GM12878 (cell line): Measurements from ENCODE around the gene PDE6D. TPM values are rescaled to one million over a fixed set of nuclear protein-coding genes. Genes with fewer than 3 reads are reported as not detected.

Experiments
- ATAC-seq: fragments of 200-7000 bp; cut with Tn5 transposase; 3 replicates; pipeline ENCODE4 v1.9.1; 2020; ENCODE audit warnings: mild to moderate bottlenecking, moderate library complexity
- BruUV-seq: library from RNA; stranded (reverse); fragments of 400-500 nt; replicated peaks from 2 replicates; lab custom pipeline; 2021; lab: Mats Ljungman, UMichigan
- CTCF ChIA-PET: fragments of 300-600 bp; sonication (Branson Sonifier 250); formaldehyde crosslinking; extraction: SDS; loops from one replicate; lab custom pipeline; 2021; ENCODE audit warnings: inconsistent platforms; lab: Yijun Ruan, JAX
- POLR2A ChIA-PET: fragments of 350-600 bp; formaldehyde crosslinking; extraction: SDS; loops from one replicate; lab custom pipeline; 2021; ENCODE audit warnings: inconsistent platforms; lab: Charles Lee
- RAD21 ChIA-PET: fragments of 300-600 bp; sonication (Branson Sonifier 250); formaldehyde crosslinking; loops from one replicate; lab custom pipeline; 2023; ENCODE audit warnings: antibody characterized with exemption; ENCODE audit not compliant: unreplicated experiment; lab: Charles Lee
- SMC1A ChIA-PET: fragments of 300-600 bp; sonication (Branson Sonifier 250); formaldehyde crosslinking; loops from one replicate; lab custom pipeline; 2023; ENCODE audit not compliant: unreplicated experiment, uncharacterized antibody; lab: Charles Lee
- DNase-seq: peaks from one replicate; pipeline ENCODE4 v3.0.0-alpha.2; 2011; ENCODE audit warnings: low read depth, low spot score
- FAIRE-seq: peaks from 3 replicates; lab custom pipeline; 2011; peaks lifted over from hg19 to GRCh38; lab: Jason Lieb, UNC
- H2AFZ ChIP-seq: 2 replicates; pipeline ENCODE4 v1.6.0; 2011; ENCODE audit warnings: low read depth, low read length, control low read depth; ENCODE audit not compliant: control insufficient read depth
- H3K27ac ChIP-seq: 2 replicates; pipeline ENCODE4 v1.5.1; 2011; ENCODE audit warnings: control low read depth; ENCODE audit not compliant: control insufficient read depth, insufficient read depth
- H3K27me3 ChIP-seq, 2 experiments: replicated peaks in 1 of 2; 2 replicates each; pipeline versions ENCODE4 v1.6.0 to v1.6.1; 2011; ENCODE audit warnings: low read length in 1 of 2; ENCODE audit not compliant: control insufficient read depth in 2 of 2, insufficient read depth in 2 of 2
- H3K36me3 ChIP-seq, 2 experiments: 2 replicates each; pipeline ENCODE4 v1.5.1; 2011; ENCODE audit warnings: low read length in 1 of 2; ENCODE audit not compliant: control insufficient read depth in 2 of 2, insufficient read depth in 2 of 2
- H3K4me1 ChIP-seq: 2 replicates; pipeline ENCODE4 v1.6.1; 2011; ENCODE audit warnings: mild to moderate bottlenecking, low read length, moderate library complexity, mixed read lengths; ENCODE audit not compliant: control insufficient read depth, insufficient read depth
- H3K4me2 ChIP-seq: 2 replicates; pipeline ENCODE4 v1.6.0; 2011; ENCODE audit warnings: control low read depth; ENCODE audit not compliant: control insufficient read depth, insufficient read depth
- H3K4me3 ChIP-seq: fragments of 200-600 bp; sonication (generic); 2 replicates; pipeline ENCODE4 v1.5.1; 2016
- H3K79me2 ChIP-seq: 2 replicates; pipeline ENCODE4 v1.6.0; 2011; ENCODE audit warnings: low read length; ENCODE audit not compliant: control insufficient read depth, insufficient read depth
- H3K9ac ChIP-seq: 2 replicates; pipeline ENCODE4 v1.8.0; 2011; ENCODE audit warnings: low read length, control low read depth, mixed read lengths; ENCODE audit not compliant: control insufficient read depth, insufficient read depth
- H3K9me3 ChIP-seq: replicated peaks from 3 replicates; pipeline ENCODE4 v1.5.1; 2011; ENCODE audit warnings: mild to moderate bottlenecking, low read length; ENCODE audit not compliant: control insufficient read depth, insufficient read depth
- H4K20me1 ChIP-seq: 2 replicates; pipeline ENCODE4 v1.6.0; 2011; ENCODE audit not compliant: control insufficient read depth, insufficient read depth
- CREM ChIP-seq: IDR thresholded peaks from 2 replicates; pipeline ENCODE4 v1.6.1; 2014; ENCODE audit warnings: antibody characterized with exemption, low read depth
- CUX1 ChIP-seq: IDR thresholded peaks from 2 replicates; pipeline ENCODE4 v1.6.1; 2012; ENCODE audit warnings: improper control_type of control experiment, low read depth, low read length; ENCODE audit not compliant: insufficient replicate concordance
- E4F1 ChIP-seq: fragments of 450-650 bp; IDR thresholded peaks from 2 replicates; pipeline ENCODE4 v1.6.1; 2018; ENCODE audit warnings: borderline replicate concordance, mild to moderate bottlenecking; ENCODE audit not compliant: partially characterized antibody
- EED ChIP-seq: sonication (generic); IDR thresholded peaks from 2 replicates; pipeline ENCODE4 v1.6.1; 2016; ENCODE audit warnings: antibody characterized with exemption, low read depth
- FOS ChIP-seq: IDR thresholded peaks from 3 replicates; pipeline ENCODE4 v1.6.1; 2011; ENCODE audit warnings: borderline replicate concordance; ENCODE audit not compliant: insufficient read length; ENCODE audit errors: extremely low read depth
- NRF1 ChIP-seq: conservative IDR thresholded peaks from 2 replicates; pipeline ENCODE4 v1.6.1; 2011; ENCODE audit warnings: mild to moderate bottlenecking, low read depth, low read length, improper control_type of control experiment
- PAX8 ChIP-seq: fragments of 450-650 bp; IDR thresholded peaks from 2 replicates; pipeline ENCODE4 v1.6.1; 2017; ENCODE audit warnings: mild to moderate bottlenecking, moderate library complexity
- PBX3 ChIP-seq: IDR thresholded peaks from 2 replicates; pipeline ENCODE4 v1.6.1; 2011; ENCODE audit warnings: mild to moderate bottlenecking, low read depth, low read length, moderate library complexity; ENCODE audit not compliant: insufficient replicate concordance
- RUNX3 ChIP-seq: IDR thresholded peaks from 2 replicates; pipeline ENCODE4 v1.6.1; 2012; ENCODE audit warnings: low read length, inconsistent platforms
- SPI1 ChIP-seq: IDR thresholded peaks from 2 replicates; pipeline ENCODE4 v1.6.1; 2011; ENCODE audit warnings: low read depth, mild to moderate bottlenecking, low read length, moderate library complexity, borderline replicate concordance; ENCODE audit not compliant: insufficient read depth
- STAT1 ChIP-seq: fragments of 450-650 bp; conservative IDR thresholded peaks from 2 replicates; pipeline ENCODE4 v1.6.1; 2014; ENCODE audit warnings: antibody characterized with exemption, mild to moderate bottlenecking
- SUPT20H ChIP-seq: IDR thresholded peaks from 2 replicates; pipeline ENCODE4 v1.6.1; 2011; ENCODE audit warnings: low read depth, mild to moderate bottlenecking, low read length, moderate library complexity, borderline replicate concordance; ENCODE audit not compliant: control insufficient read depth
- WGBS: methylation state at CpG from one replicate; pipeline ENCODE4 v1.1.6; 2016; ENCODE audit warnings: low lambda C conversion rate; ENCODE audit not compliant: insufficient replicate concordance, insufficient coverage; ENCODE audit errors: missing lambda C conversion rate; 5-methylcytosine and 5-hydroxymethylcytosine counted together
- in situ Hi-C: fragments of 300-500 bp; cut with MboI; formaldehyde crosslinking; loops from 9 replicates; pipeline ENCODE4 v1.14.3; 2018; ENCODE audit warnings: mixed read lengths
- intact Hi-C: fragments of 100-400 bp; cut with micrococcal nuclease; formaldehyde crosslinking; loops from one replicate; pipeline ENCODE4 v1.14.2; 2022; ENCODE audit not compliant: unreplicated experiment
- polyA plus RNA-seq, 11 experiments: library from polyadenylated mRNA; depleted of rRNA in 4 of 11; unstranded in 6 of 11; stranded (reverse) in 5 of 11; fragments of >200 nt; fragmentation: Nextera tagmentation in 4 of 11; fragmentation: Illumina TruSeq in 1 of 11; extraction: Ambion mirVana in 4 of 11; extraction: Trizol in 1 of 11; gene quantifications; 1 replicate in 1 of 11; 2 replicates in 10 of 11; pipeline versions ENCODE4 v1.2.1 to v1.2.3, GENCODE V29; 2011 to 2016; ENCODE audit warnings: inconsistent platforms in 2 of 11, missing spikeins in 2 of 11, low read depth in 1 of 11
- total RNA-seq, 4 experiments: library from RNA; depleted of rRNA in 3 of 4; stranded (reverse); fragments of >200 nt in 3 of 4; fragmentation: Illumina TruSeq in 1 of 4; extraction: Trizol in 1 of 4; gene quantifications; 2 replicates each; pipeline versions ENCODE4 v1.2.1 to v1.2.3, GENCODE V29; 2013 to 2021

PDE6D gene
- total and polyA plus RNA-seq, 10 of the 15 experiments (the other 5 are each of a cell fraction or from before 2014, with no cell fraction given): 8.2 to 69.4 (median 56.2) TPM

GRCh38 chr2:231786917-231787292 is 5.8 kb upstream of the PDE6D start:
- ChIA-PET CTCF (interaction anchor here (1.4 to 3.4 kb wide), 5 partner anchors 17 to 174 kb away, joined by 3 to 31 read pairs (median 20); no protein-coding TSS in a partner anchor), RAD21 (interaction anchor here (2.3 to 3.4 kb wide), 3 partner anchors 15 to 173 kb away, joined by 8 to 20 read pairs (median 9); no protein-coding TSS in a partner anchor), POLR2A (interaction anchor here (1.7 kb wide), 1 partner anchor 115 kb away, joined by 6 read pairs; no protein-coding TSS in a partner anchor), SMC1A (interaction anchor here (1.8 to 3.1 kb wide), 2 partner anchors 66 to 111 kb away, joined by 8 to 20 read pairs; no protein-coding TSS in a partner anchor)
- H3K4me1 ChIP-seq: peaks cover 13% of the 10 kb centered on the region
- no peaks in the 10 kb centered on the region for H4K20me1 ChIP-seq
- in situ Hi-C loops (no loop called here), intact Hi-C loops (no loop called here)
- peak overlapping the region; percentile 90 for H3K4me2 ChIP-seq
- no peak overlapping the region for H3K27ac ChIP-seq
- no peaks in the 10 kb centered on the region for H3K27me3 ChIP-seq
- H3K79me2 ChIP-seq: peaks cover 36% of the 10 kb centered on the region
- ATAC-seq (no peak), DNase-seq (no peak), FAIRE-seq (no peak)
- BruUV-seq: no TSS peak
- no peaks in the 10 kb centered on the region for H3K9me3 ChIP-seq
- peak overlapping the region; percentile 91 for H3K4me3 ChIP-seq
- H3K36me3 ChIP-seq: peaks cover 0 to 2% of the 10 kb centered on the region in 2 experiments; a peak in 2 of 4 replicates
- peak overlapping the region; percentile 74; the same call in 1 of the 2 replicates for H2AFZ ChIP-seq
- 13% methylated on average over 11 of the region's 11 CpGs for WGBS
- peak overlapping the region; percentile 60; the same call in 1 of the 2 replicates for H3K9ac ChIP-seq
- TF ChIP-seq FOS: no peak
- TF ChIP-seq NRF1: no peak
- TF ChIP-seq STAT1: no peak
- TF ChIP-seq RUNX3: no peak
- no peak for TF ChIP-seq CREM
- no peak for TF ChIP-seq PAX8
- TF ChIP-seq CUX1: no peak
- no peak for TF ChIP-seq E4F1
- TF ChIP-seq SPI1: no peak
- TF ChIP-seq EED: no peak
- no peak for TF ChIP-seq SUPT20H
- TF ChIP-seq PBX3: no peak
